ENCODE measurements around the gene LTBR. TPM values are rescaled to one million over a fixed set of nuclear protein-coding genes. Genes with fewer than 3 reads are reported as not detected.

The LTBR gene
- polyA plus RNA-seq, 1 donor from 2014 or later, result not detected

GRCh38 chr12:6438345-6438744, 54.4 kb downstream of the LTBR start:
- H3F3A ChIP-seq (ENCODE audit: insufficient read depth, low read length, poor library complexity, severe bottlenecking), result no peaks in the 10 kb centered on the region
- H3K4me3 ChIP-seq (ENCODE audit: low read length), result no peak overlapping the region
- no peak overlapping the region for H3K27ac ChIP-seq (ENCODE audit: low read length)
- no peak overlapping the region for H3K4me2 ChIP-seq (ENCODE audit: low read length)
- H3K79me2 ChIP-seq (replicated peaks; ENCODE audit: insufficient read depth, low read length), result no peaks in the 10 kb centered on the region
- H2AFZ ChIP-seq (ENCODE audit: low read depth, low read length), result no peak overlapping the region
- no peaks in the 10 kb centered on the region for H3K9me3 ChIP-seq (ENCODE audit: low read length)
- H3K27me3 ChIP-seq (ENCODE audit: insufficient read depth, low read depth, low read length), result no peaks in the 10 kb centered on the region
- H3K36me3 ChIP-seq (ENCODE audit: insufficient read depth, low read length), result no peaks in the 10 kb centered on the region
- H4K20me1 ChIP-seq (ENCODE audit: insufficient read depth), result no peaks in the 10 kb centered on the region
- TF ChIP-seq POLR2AphosphoS5 (IDR thresholded peaks at IDR 0.05) (no peak), RAD21 (conservative IDR thresholded peaks at IDR 0.05) (no peak), EP300 (conservative IDR thresholded peaks at IDR 0.05; ENCODE audit: poor library complexity, severe bottlenecking) (no peak), TAF1 (IDR thresholded peaks at IDR 0.05; ENCODE audit: low read depth) (no peak), EZH2 (IDR thresholded peaks at IDR 0.05; ENCODE audit: borderline replicate concordance, insufficient read depth, low read length, poor library complexity, severe bottlenecking) (no peak), REST (IDR thresholded peaks at IDR 0.05; ENCODE audit: borderline replicate concordance) (no peak), MXI1 (conservative IDR thresholded peaks at IDR 0.05; ENCODE audit: poor library complexity, severe bottlenecking) (no peak)
- H3K9ac ChIP-seq (ENCODE audit: low read length), result no peak overlapping the region
- H3K9me2 ChIP-seq (ENCODE audit: insufficient read depth, low read length), result no peaks in the 10 kb centered on the region

GRCh38 chr12:6440391-6440790, 56.4 kb downstream of the LTBR start:
- TF ChIP-seq TAF1 (IDR thresholded peaks at IDR 0.05; ENCODE audit: low read depth) (no peak), EP300 (conservative IDR thresholded peaks at IDR 0.05; ENCODE audit: poor library complexity, severe bottlenecking) (no peak), MXI1 (conservative IDR thresholded peaks at IDR 0.05; ENCODE audit: poor library complexity, severe bottlenecking) (no peak), REST (IDR thresholded peaks at IDR 0.05; ENCODE audit: borderline replicate concordance) (no peak), RAD21 (conservative IDR thresholded peaks at IDR 0.05) (no peak), CTCF (IDR thresholded peaks at IDR 0.05; ENCODE audit: poor library complexity, severe bottlenecking) (no peak), POLR2AphosphoS5 (IDR thresholded peaks at IDR 0.05) (no peak), SMC3 (conservative IDR thresholded peaks at IDR 0.05; ENCODE audit: poor library complexity) (no peak), EZH2 (IDR thresholded peaks at IDR 0.05; ENCODE audit: borderline replicate concordance, insufficient read depth, low read length, poor library complexity, severe bottlenecking) (no peak)
- Histone ChIP-seq H3K9me2 (ENCODE audit: insufficient read depth, low read length) (no peaks in the 10 kb centered on the region), H4K20me1 (ENCODE audit: insufficient read depth) (no peaks in the 10 kb centered on the region), H3K27me3 (ENCODE audit: insufficient read depth, low read depth, low read length) (no peaks in the 10 kb centered on the region), H3K79me2 (replicated peaks; ENCODE audit: insufficient read depth, low read length) (no peaks in the 10 kb centered on the region), H3K9ac (ENCODE audit: low read length) (no peak overlapping the region), H3F3A (ENCODE audit: insufficient read depth, low read length, poor library complexity, severe bottlenecking) (no peaks in the 10 kb centered on the region), H3K27ac (ENCODE audit: low read length) (no peak overlapping the region), H3K36me3 (ENCODE audit: insufficient read depth, low read length) (no peaks in the 10 kb centered on the region), H2AFZ (ENCODE audit: low read depth, low read length) (no peak overlapping the region), H3K4me2 (ENCODE audit: low read length) (no peak overlapping the region), H3K4me3 (ENCODE audit: low read length) (no peak overlapping the region), H3K9me3 (ENCODE audit: low read length) (no peaks in the 10 kb centered on the region)

Small RNA genes lying within 50 kb of the gene (small RNA-seq; reads per million reads assigned to genes)
- gene RN7SL391P, result 0 reads per million in 3 experiments

Other genes starting within 250 kb of the LTBR start
- 0.46 TPM in 1 of 2 replicates, not detected in the other for gene CD9, start 183.8 kb upstream of the LTBR start, polyA plus RNA-seq
- gene PLEKHG6, start 73.5 kb upstream of the LTBR start, polyA plus RNA-seq, result not detected in 2 replicates
- 4.5 and 6.7 TPM in 2 replicates for gene TNFRSF1A, start 42.1 kb upstream of the LTBR start, polyA plus RNA-seq
- not detected in 2 replicates for gene SCNN1A, start 8.6 kb upstream of the LTBR start, polyA plus RNA-seq
- gene CD27, start 60.8 kb downstream of the LTBR start, polyA plus RNA-seq, result not detected in 2 replicates
- not detected in 2 replicates for gene TAPBPL, start 67.9 kb downstream of the LTBR start, polyA plus RNA-seq
- 4.3 and 6.7 TPM in 2 replicates for gene VAMP1, start 86.5 kb downstream of the LTBR start, polyA plus RNA-seq
- 111 and 117 TPM in 2 replicates for gene MRPL51, start 109.1 kb downstream of the LTBR start, polyA plus RNA-seq
- gene NCAPD2, start 109.9 kb downstream of the LTBR start, polyA plus RNA-seq, result 4.5 and 5.6 TPM in 2 replicates
- gene GAPDH, start 150.4 kb downstream of the LTBR start, polyA plus RNA-seq, result 1,673 and 1,838 TPM in 2 replicates
- gene IFFO1, start 171.9 kb downstream of the LTBR start, polyA plus RNA-seq, result 12.0 and 16.9 TPM in 2 replicates
- gene NOP2, start 184.1 kb downstream of the LTBR start, polyA plus RNA-seq, result 30.7 and 38.8 TPM in 2 replicates
- gene CHD4, start 223.2 kb downstream of the LTBR start, polyA plus RNA-seq, result 146 and 173 TPM in 2 replicates